ENCODE results near the gene THSD7B. TPM values are rescaled to one million over a fixed set of nuclear protein-coding genes. Genes with fewer than 3 reads are reported as not detected.
A peak's percentile ranks its signal among the peaks of the same experiment; 100 is the strongest.

Gene THSD7B
- total RNA-seq, 1 experiment from 2014 or later: 6.9 TPM

DNA sequence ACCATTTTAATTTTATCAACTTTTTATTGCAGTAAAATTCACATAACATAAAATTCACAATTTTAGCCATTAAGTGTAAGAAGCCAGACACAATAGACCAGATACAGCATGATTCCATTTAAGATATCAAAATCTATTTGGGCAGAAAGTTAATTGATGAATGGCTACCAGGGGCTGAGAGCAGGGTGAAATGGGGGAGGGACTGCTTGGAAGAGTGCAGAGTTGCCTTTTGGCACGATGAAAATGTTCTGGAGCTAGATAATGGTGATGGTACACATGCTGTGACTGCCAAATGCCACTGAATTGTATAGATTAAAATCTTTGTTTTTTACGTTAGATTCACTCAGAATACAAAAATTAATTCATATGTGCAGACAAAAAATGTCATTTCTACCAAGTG is 909.6 kb downstream of the THSD7B start:
- TF ChIP-seq, protein P1, sequence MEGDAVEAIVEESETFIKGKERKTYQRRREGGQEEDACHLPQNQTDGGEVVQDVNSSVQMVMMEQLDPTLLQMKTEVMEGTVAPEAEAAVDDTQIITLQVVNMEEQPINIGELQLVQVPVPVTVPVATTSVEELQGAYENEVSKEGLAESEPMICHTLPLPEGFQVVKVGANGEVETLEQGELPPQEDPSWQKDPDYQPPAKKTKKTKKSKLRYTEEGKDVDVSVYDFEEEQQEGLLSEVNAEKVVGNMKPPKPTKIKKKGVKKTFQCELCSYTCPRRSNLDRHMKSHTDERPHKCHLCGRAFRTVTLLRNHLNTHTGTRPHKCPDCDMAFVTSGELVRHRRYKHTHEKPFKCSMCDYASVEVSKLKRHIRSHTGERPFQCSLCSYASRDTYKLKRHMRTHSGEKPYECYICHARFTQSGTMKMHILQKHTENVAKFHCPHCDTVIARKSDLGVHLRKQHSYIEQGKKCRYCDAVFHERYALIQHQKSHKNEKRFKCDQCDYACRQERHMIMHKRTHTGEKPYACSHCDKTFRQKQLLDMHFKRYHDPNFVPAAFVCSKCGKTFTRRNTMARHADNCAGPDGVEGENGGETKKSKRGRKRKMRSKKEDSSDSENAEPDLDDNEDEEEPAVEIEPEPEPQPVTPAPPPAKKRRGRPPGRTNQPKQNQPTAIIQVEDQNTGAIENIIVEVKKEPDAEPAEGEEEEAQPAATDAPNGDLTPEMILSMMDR (IDR thresholded peaks at IDR 0.05; ENCODE audit: insufficient read depth in 1 of 2, low read depth in 1 of 2, low read length in 1 of 2, severe bottlenecking in 1 of 2, unreplicated experiment in 1 of 2): no peak
- no peaks in the 10 kb centered on the region for H3K9me3 Mint-ChIP-seq (ENCODE audit: unreplicated experiment)
- Histone ChIP-seq H3K4me1 (0 out of 2 replicates have a peak, but pooled peaks cover 7% of the 10 kb centered on the region), H3K9me3 (no peaks in the 10 kb centered on the region), H3K27me3 (replicated peaks; ENCODE audit: control insufficient read depth, insufficient read depth, low read length) (no peaks in the 10 kb centered on the region), H3K36me3 (ENCODE audit: control insufficient read depth, insufficient read depth, low read length) (no peaks in the 10 kb centered on the region), H3K4me3 (ENCODE audit: low read depth, low read length) (no peak overlapping the region)
- no peaks in the 10 kb centered on the region for H3K36me3 Mint-ChIP-seq (ENCODE audit: insufficient read depth, unreplicated experiment)
- H3K27ac Mint-ChIP-seq (ENCODE audit: unreplicated experiment): no peak overlapping the region
- H3K4me3 Mint-ChIP-seq (ENCODE audit: unreplicated experiment): no peak overlapping the region
- no peaks in the 10 kb centered on the region for H3K27me3 Mint-ChIP-seq (ENCODE audit: insufficient read depth, unreplicated experiment)
- peaks cover 13% of the 10 kb centered on the region for H3K4me1 Mint-ChIP-seq (ENCODE audit: low read depth, unreplicated experiment)
- intact Hi-C loops (cut with micrococcal nuclease; ENCODE audit: unreplicated experiment): no loop called here
- BruUV-seq (replicated peaks): no TSS peak
- CTCF ChIA-PET: no interaction called here
- POLR2A ChIA-PET: no interaction called here
- DNase-seq: no peak

GRCh38 chr2:137675584-137676327 is 910.4 kb downstream of the THSD7B start:
- Histone ChIP-seq H3K27me3 (replicated peaks; ENCODE audit: control insufficient read depth, insufficient read depth, low read length) (no peaks in the 10 kb centered on the region), H3K36me3 (ENCODE audit: control insufficient read depth, insufficient read depth, low read length) (no peaks in the 10 kb centered on the region), H3K4me1 (0 out of 2 replicates have a peak, but pooled peaks cover 7% of the 10 kb centered on the region), H3K4me3 (ENCODE audit: low read depth, low read length) (no peak overlapping the region), H3K9me3 (no peaks in the 10 kb centered on the region)
- peak; percentile 42 to 44 for DNase-seq
- ChIA-PET CTCF (interaction anchor here (0.6 kb wide), 1 partner anchor 1045 kb away, joined by 3 read pairs; no protein-coding TSS in a partner anchor), POLR2A (no interaction called here)
- no TSS peak for BruUV-seq (replicated peaks)
- no peaks in the 10 kb centered on the region for H3K27me3 Mint-ChIP-seq (ENCODE audit: insufficient read depth, unreplicated experiment)
- H3K4me1 Mint-ChIP-seq (ENCODE audit: low read depth, unreplicated experiment): peaks cover 13% of the 10 kb centered on the region
- no peaks in the 10 kb centered on the region for H3K9me3 Mint-ChIP-seq (ENCODE audit: unreplicated experiment)
- intact Hi-C loops (cut with micrococcal nuclease; ENCODE audit: unreplicated experiment): loop anchor here (2.0 kb wide), 2 partner anchors 163 to 209 kb away; no protein-coding TSS in a partner anchor
- H3K36me3 Mint-ChIP-seq (ENCODE audit: insufficient read depth, unreplicated experiment): no peaks in the 10 kb centered on the region
- no peak overlapping the region for H3K27ac Mint-ChIP-seq (ENCODE audit: unreplicated experiment)
- no peak overlapping the region for H3K4me3 Mint-ChIP-seq (ENCODE audit: unreplicated experiment)
- TF ChIP-seq, protein P1 (IDR thresholded peaks at IDR 0.05; ENCODE audit: insufficient read depth in 1 of 2, low read depth in 1 of 2, low read length in 1 of 2, severe bottlenecking in 1 of 2, unreplicated experiment in 1 of 2): no peak

DNA sequence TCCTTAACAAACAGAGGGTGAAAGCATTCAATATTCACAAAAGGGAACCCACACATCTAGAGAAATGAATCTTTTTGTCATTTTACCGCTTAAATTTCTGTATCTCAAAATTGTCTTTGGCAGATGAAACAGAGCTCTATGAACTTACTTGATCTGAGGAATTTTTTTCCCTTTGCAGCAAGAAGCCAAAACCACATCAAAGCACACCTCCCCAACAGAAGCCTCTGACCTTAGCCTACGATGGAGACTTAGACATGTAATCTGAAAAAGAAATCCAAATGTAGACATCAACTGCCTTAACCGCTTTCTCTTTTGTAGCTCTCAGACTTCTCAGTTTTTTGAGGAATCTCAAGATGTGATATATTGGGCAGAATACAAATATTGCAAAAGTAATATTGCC is 911.0 kb downstream of the THSD7B start:
- DNase-seq: no peak
- Histone ChIP-seq H3K27me3 (replicated peaks; ENCODE audit: control insufficient read depth, insufficient read depth, low read length) (no peaks in the 10 kb centered on the region), H3K4me3 (ENCODE audit: low read depth, low read length) (no peak overlapping the region), H3K36me3 (ENCODE audit: control insufficient read depth, insufficient read depth, low read length) (no peaks in the 10 kb centered on the region), H3K9me3 (no peaks in the 10 kb centered on the region), H3K4me1 (0 out of 2 replicates have a peak, but pooled peaks cover 7% of the 10 kb centered on the region)
- H3K4me1 Mint-ChIP-seq (ENCODE audit: low read depth, unreplicated experiment): peaks cover 13% of the 10 kb centered on the region
- no peaks in the 10 kb centered on the region for H3K27me3 Mint-ChIP-seq (ENCODE audit: insufficient read depth, unreplicated experiment)
- TF ChIP-seq, protein P1 (IDR thresholded peaks at IDR 0.05; ENCODE audit: insufficient read depth in 1 of 2, low read depth in 1 of 2, low read length in 1 of 2, severe bottlenecking in 1 of 2, unreplicated experiment in 1 of 2): no peak
- H3K36me3 Mint-ChIP-seq (ENCODE audit: insufficient read depth, unreplicated experiment): no peaks in the 10 kb centered on the region
- BruUV-seq (replicated peaks): no TSS peak
- intact Hi-C loops (cut with micrococcal nuclease; ENCODE audit: unreplicated experiment): loop anchor here (2.0 kb wide), 2 partner anchors 162 to 210 kb away; no protein-coding TSS in a partner anchor
- no peaks in the 10 kb centered on the region for H3K9me3 Mint-ChIP-seq (ENCODE audit: unreplicated experiment)
- H3K27ac Mint-ChIP-seq (ENCODE audit: unreplicated experiment): no peak overlapping the region
- no peak overlapping the region for H3K4me3 Mint-ChIP-seq (ENCODE audit: unreplicated experiment)
- ChIA-PET POLR2A (no interaction called here), CTCF (no interaction called here)

Measured in Caco-2 (cell line).